ENCODE data around the gene CLCN1. TPM values are rescaled to one million over a fixed set of nuclear protein-coding genes. Genes with fewer than 3 reads are reported as not detected.

Gene CLCN1
- total RNA-seq, 2 donors from 2014 or later: not detected

- Histone ChIP-seq H3K9me3 (no peaks in the 10 kb centered on the region), H3K36me3 (no peaks in the 10 kb centered on the region), H3K27me3 (no peaks in the 10 kb centered on the region), H3K4me1 (peaks cover 1% of the 10 kb centered on the region), H3K4me3 (no peak overlapping the region), H3K9ac (ENCODE audit: low read depth in 2 of 2, low read length in 2 of 2) (no peak overlapping the region), H3K27ac (no peak overlapping the region)
- TF ChIP-seq CTCF (IDR thresholded peaks at IDR 0.05): no peak
- intact Hi-C loops (cut with DNase I): no loop called here
- no peak for DNase-seq
Measured at GRCh38 chr7:143373255-143373794, 57.4 kb downstream of the CLCN1 start.

DNA sequence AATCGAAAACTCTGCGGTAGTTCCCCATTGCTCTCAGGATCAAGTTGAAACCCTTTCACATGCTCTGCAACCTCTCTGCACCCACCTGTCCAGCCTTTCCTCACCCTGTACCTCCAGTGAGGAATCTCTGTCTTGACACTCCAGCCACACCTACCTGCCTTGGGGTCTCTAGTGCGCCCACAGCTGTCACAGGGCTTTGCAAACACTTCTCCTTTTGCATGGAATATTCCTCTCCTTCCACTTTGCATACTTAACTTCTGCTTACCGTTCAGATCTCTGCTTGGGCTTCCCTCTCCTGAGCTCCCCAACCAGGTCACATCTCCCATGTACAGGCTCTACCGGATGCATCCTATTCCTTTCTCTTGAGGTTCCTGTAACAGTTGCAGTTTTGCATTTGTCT is 58.6 kb downstream of the CLCN1 start:
- Histone ChIP-seq H3K27ac (no peak overlapping the region), H3K9me3 (no peaks in the 10 kb centered on the region), H3K4me1 (no peaks in the 10 kb centered on the region), H3K4me3 (no peak overlapping the region), H3K27me3 (no peaks in the 10 kb centered on the region), H3K36me3 (no peaks in the 10 kb centered on the region), H3K9ac (ENCODE audit: low read depth in 2 of 2, low read length in 2 of 2) (no peak overlapping the region)
- DNase-seq: no peak
- no peak for TF ChIP-seq CTCF (IDR thresholded peaks at IDR 0.05)
- intact Hi-C loops (cut with DNase I): no loop called here

- Histone ChIP-seq H3K4me1 (no peaks in the 10 kb centered on the region), H3K9me3 (no peaks in the 10 kb centered on the region), H3K27me3 (no peaks in the 10 kb centered on the region), H3K9ac (ENCODE audit: low read depth in 2 of 2, low read length in 2 of 2) (peak overlapping the region in 1 of 2 donors; percentile 28), H3K27ac (peak overlapping the region; percentile 10), H3K4me3 (no peak overlapping the region), H3K36me3 (no peaks in the 10 kb centered on the region)
- TF ChIP-seq CTCF (IDR thresholded peaks at IDR 0.05): no peak
- DNase-seq: no peak
- intact Hi-C loops (cut with DNase I): no loop called here
Measured at GRCh38 chr7:143375298-143376034, 59.6 kb downstream of the CLCN1 start.

GRCh38 chr7:143376396-143376795 is 60.5 kb downstream of the CLCN1 start:
- TF ChIP-seq CTCF (IDR thresholded peaks at IDR 0.05): no peak
- no peaks in the 10 kb centered on the region for H3K27me3 ChIP-seq
- intact Hi-C loops (cut with DNase I): no loop called here
- H3K27ac ChIP-seq: no peak overlapping the region
- H3K9ac ChIP-seq (ENCODE audit: low read depth in 2 of 2, low read length in 2 of 2): no peak overlapping the region
- DNase-seq: no peak
- no peaks in the 10 kb centered on the region for H3K36me3 ChIP-seq
- no peaks in the 10 kb centered on the region for H3K9me3 ChIP-seq
- H3K4me1 ChIP-seq: no peaks in the 10 kb centered on the region
- H3K4me3 ChIP-seq: no peak overlapping the region

DNA sequence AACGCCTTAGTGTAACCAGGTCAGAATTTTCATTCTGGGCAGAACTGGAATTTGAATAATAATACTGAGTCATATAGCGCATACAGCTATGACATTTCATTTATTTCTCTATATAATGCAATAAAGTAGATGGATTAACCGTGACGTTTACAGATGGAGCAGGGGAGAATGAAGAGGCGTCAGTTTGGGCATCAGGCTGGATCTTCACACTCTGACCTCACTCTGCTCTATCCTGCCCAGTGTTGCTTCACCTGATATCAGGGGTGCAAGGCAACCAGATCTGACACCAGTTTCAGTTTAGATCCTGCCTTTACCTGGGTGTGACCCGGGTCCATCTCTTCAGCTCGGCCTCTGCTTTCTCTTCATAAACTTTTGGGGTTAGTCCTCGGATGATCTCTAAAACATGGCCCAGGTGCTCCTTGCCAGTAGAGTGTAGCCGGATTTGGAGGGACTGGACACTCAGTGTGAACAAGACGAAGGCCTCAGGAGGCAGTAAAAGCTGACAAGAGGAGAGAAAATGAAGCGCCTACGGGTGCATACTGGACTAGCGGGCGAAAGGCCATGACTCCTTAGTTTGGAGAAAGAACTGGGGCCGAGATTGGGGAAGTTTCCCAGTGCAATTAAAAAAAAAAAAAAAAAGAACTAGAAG is 63.8 kb downstream of the CLCN1 start:
- no peaks in the 10 kb centered on the region for H3K36me3 ChIP-seq
- intact Hi-C loops (cut with DNase I): loop anchor here (5.0 to 10.0 kb wide), 2 partner anchors 38 to 115 kb away; partner anchors contain the start of gene GSTK1
- TF ChIP-seq CTCF (IDR thresholded peaks at IDR 0.05): no peak
- peaks cover 7% of the 10 kb centered on the region for H3K4me1 ChIP-seq
- peak overlapping the region; percentile 100 for H3K27ac ChIP-seq
- peak overlapping the region; percentile 89 for H3K4me3 ChIP-seq
- no peak for DNase-seq
- peak overlapping the region; percentile 85 to 95 for H3K9ac ChIP-seq (ENCODE audit: low read depth in 2 of 2, low read length in 2 of 2)
- H3K27me3 ChIP-seq: no peaks in the 10 kb centered on the region
- H3K9me3 ChIP-seq: no peaks in the 10 kb centered on the region
